ENCODE data around the gene CRYBG2. TPM values are rescaled to one million over a fixed set of nuclear protein-coding genes. Genes with fewer than 3 reads are reported as not detected.
A peak's percentile ranks its signal among the peaks of the same experiment; 100 is the strongest.

Gene CRYBG2
- total RNA-seq, 2 experiments from 2014 or later = 0.37 to 0.72 TPM

- Mint-ChIP-seq H3K9me3 (no peaks in the 10 kb centered on the region), H3K4me3 (no peak overlapping the region), H3K27me3 (ENCODE audit: low read depth) (no peaks in the 10 kb centered on the region), H3K27ac (no peak overlapping the region), H3K36me3 (ENCODE audit: low read depth) (peaks cover 8% of the 10 kb centered on the region), H3K4me1 (ENCODE audit: low read depth) (peaks cover 28% of the 10 kb centered on the region)
- CTCF ChIA-PET = interaction anchor here (0.6 to 12.7 kb wide), 5 partner anchors 37 to 1890 kb away, joined by 4 to 210 read pairs (median 18); partner anchors contain the start of genes SH3BGRL3 and ZNF593
- intact Hi-C loops (cut with micrococcal nuclease) = loop anchor here (5.0 kb wide), 2 partner anchors 39 to 286 kb away; no protein-coding TSS in a partner anchor
- DNase-seq = no peak
These were observed 30.5 kb downstream of the CRYBG2 start for GRCh38 chr1:26323382-26323781.

DNA sequence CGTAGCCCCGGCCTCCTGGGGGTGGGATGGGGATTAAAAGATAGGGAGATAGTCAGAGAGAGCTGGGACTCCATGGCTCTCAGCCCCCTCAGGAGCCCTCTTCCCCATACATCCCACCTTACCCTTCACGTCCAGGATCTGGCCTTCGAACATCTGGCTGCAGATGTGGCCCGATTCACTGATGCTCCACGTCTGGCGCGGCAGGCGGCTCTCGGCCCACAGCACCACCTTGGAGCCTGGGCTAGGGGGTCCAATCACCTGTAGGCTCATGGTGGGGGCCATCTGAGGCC lies 31.9 kb downstream of the CRYBG2 start:
- CTCF ChIA-PET = interaction anchor here (0.7 to 12.7 kb wide), 26 partner anchors 9 to 220 kb away, joined by 3 to 210 read pairs (median 5); partner anchors contain the start of genes CEP85, SH3BGRL3, ZNF593 and ZNF593OS
- Mint-ChIP-seq H3K9me3 (no peaks in the 10 kb centered on the region), H3K27ac (no peak overlapping the region), H3K36me3 (ENCODE audit: low read depth) (peaks cover 8% of the 10 kb centered on the region), H3K27me3 (ENCODE audit: low read depth) (no peaks in the 10 kb centered on the region), H3K4me1 (ENCODE audit: low read depth) (peaks cover 41% of the 10 kb centered on the region), H3K4me3 (no peak overlapping the region)
- no peak for DNase-seq
- intact Hi-C loops (cut with micrococcal nuclease) = loop anchor here (5.0 kb wide), 2 partner anchors 40 to 285 kb away; no protein-coding TSS in a partner anchor

- Mint-ChIP-seq H3K36me3 (ENCODE audit: low read depth) (peaks cover 8% of the 10 kb centered on the region), H3K27ac (peak overlapping the region; percentile 90), H3K27me3 (ENCODE audit: low read depth) (no peaks in the 10 kb centered on the region), H3K4me3 (peak overlapping the region; percentile 65), H3K9me3 (no peaks in the 10 kb centered on the region), H3K4me1 (ENCODE audit: low read depth) (peaks cover 44% of the 10 kb centered on the region)
- CTCF ChIA-PET = interaction anchor here (0.7 to 12.7 kb wide), 27 partner anchors 8 to 219 kb away, joined by 3 to 210 read pairs (median 5); partner anchors contain the start of genes CEP85, SH3BGRL3, ZNF593 and ZNF593OS
- intact Hi-C loops (cut with micrococcal nuclease) = loop anchor here (1.0 to 5.0 kb wide), 7 partner anchors 33 to 284 kb away; partner anchors contain the start of genes CEP85 and ZNF593
- peak; percentile 99 for DNase-seq
These were observed 32.5 kb downstream of the CRYBG2 start for GRCh38 chr1:26321315-26322041.

GRCh38 chr1:26320896-26321295 lies 33.0 kb downstream of the CRYBG2 start:
- Mint-ChIP-seq H3K36me3 (ENCODE audit: low read depth) (peaks cover 8% of the 10 kb centered on the region), H3K9me3 (no peaks in the 10 kb centered on the region), H3K27me3 (ENCODE audit: low read depth) (no peaks in the 10 kb centered on the region), H3K27ac (peak overlapping the region; percentile 90), H3K4me1 (ENCODE audit: low read depth) (peaks cover 50% of the 10 kb centered on the region), H3K4me3 (peak overlapping the region; percentile 65)
- intact Hi-C loops (cut with micrococcal nuclease) = loop anchor here (1.0 to 5.0 kb wide), 7 partner anchors 33 to 284 kb away; partner anchors contain the start of genes CEP85 and ZNF593
- CTCF ChIA-PET = interaction anchor here (0.6 to 12.7 kb wide), 18 partner anchors 10 to 1949 kb away, joined by 3 to 210 read pairs (median 7); partner anchors contain the start of genes CEP85, SH3BGRL3, ZNF593 and ZNF593OS
- DNase-seq = peak; percentile 18

DNA sequence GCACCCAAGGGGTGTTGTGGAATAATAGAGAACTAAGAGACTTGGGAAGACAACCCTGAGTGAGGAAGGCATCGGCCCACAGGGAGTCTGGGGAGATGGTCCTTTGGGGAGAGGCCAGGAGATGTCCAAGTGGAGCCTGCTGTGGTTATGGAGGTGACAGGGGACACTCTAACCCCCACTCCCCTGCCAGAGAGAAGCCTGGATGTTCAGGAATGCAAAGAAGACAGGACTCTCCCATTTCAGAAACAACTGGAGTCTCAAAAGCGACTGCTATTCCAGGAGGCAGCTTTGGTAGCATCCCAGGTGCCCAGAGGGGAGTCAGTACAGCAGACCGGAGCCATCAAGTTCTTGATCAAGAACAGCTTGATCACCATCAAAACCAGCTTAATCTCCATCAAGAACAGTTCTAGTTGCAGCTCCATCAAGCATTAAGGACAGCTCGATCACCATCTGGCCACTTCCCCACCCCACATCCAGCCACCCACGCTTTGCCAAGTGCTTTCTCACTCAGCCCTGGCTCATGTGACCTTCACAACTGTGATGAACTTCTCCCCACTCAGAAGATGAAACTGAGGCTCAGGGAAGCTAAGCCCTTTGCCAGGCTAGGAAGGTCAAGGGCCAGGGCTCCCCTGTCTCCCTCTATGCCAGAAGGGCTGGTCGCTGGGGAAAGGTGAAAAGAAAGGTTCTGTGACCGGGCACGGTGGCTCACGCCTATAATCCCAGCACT lies 35.4 kb downstream of the CRYBG2 start:
- H3K9me3 Mint-ChIP-seq = no peaks in the 10 kb centered on the region

GRCh38 chr1:26317612-26318337 lies 36.2 kb downstream of the CRYBG2 start, which contains the start of gene CD52:
Gene CD52, plus strand, starts transcription at chr1:26317958. Its CDS starts 60 bp downstream, at chr1:26318018.
- CTCF ChIA-PET = interaction anchor here (0.5 to 12.7 kb wide), 10 partner anchors 10 to 174 kb away, joined by 3 to 210 read pairs (median 4); partner anchors contain the start of genes CEP85, SH3BGRL3 and UBXN11
- peaks cover 67% of the 10 kb centered on the region for H3K4me1 Mint-ChIP-seq (ENCODE audit: low read depth)
- peak within 1 kb of the TSS; percentile 86 for H3K4me3 Mint-ChIP-seq
- peak within 1 kb of the TSS; percentile 96 for H3K27ac Mint-ChIP-seq
- H3K9me3 Mint-ChIP-seq = no peaks in the 10 kb centered on the region
- peaks cover 8% of the 10 kb centered on the region for H3K36me3 Mint-ChIP-seq (ENCODE audit: low read depth)
- H3K27me3 Mint-ChIP-seq (ENCODE audit: low read depth) = no peaks in the 10 kb centered on the region
- DNase-seq = peak; percentile 78
- intact Hi-C loops (cut with micrococcal nuclease) = loop anchor here (1.0 to 5.0 kb wide), 3 partner anchors 10 to 470 kb away; partner anchors contain the start of genes HMGN2 and PIGV

More for the DNA sequence above, 35.4 kb downstream of the CRYBG2 start:
- H3K27ac Mint-ChIP-seq = peak overlapping the region; percentile 96
- H3K36me3 Mint-ChIP-seq (ENCODE audit: low read depth) = peaks cover 8% of the 10 kb centered on the region
- intact Hi-C loops (cut with micrococcal nuclease) = loop anchor here (5.0 kb wide), 2 partner anchors 154 to 469 kb away; partner anchors contain the start of genes HMGN2 and PIGV
- no peaks in the 10 kb centered on the region for H3K27me3 Mint-ChIP-seq (ENCODE audit: low read depth)
- peak; percentile 73 for DNase-seq
- peak overlapping the region; percentile 86 for H3K4me3 Mint-ChIP-seq
- CTCF ChIA-PET = interaction anchor here (0.5 to 12.7 kb wide), 10 partner anchors 8 to 174 kb away, joined by 3 to 210 read pairs (median 4); partner anchors contain the start of genes CEP85, SH3BGRL3 and UBXN11
- peaks cover 69% of the 10 kb centered on the region for H3K4me1 Mint-ChIP-seq (ENCODE audit: low read depth)

DNA sequence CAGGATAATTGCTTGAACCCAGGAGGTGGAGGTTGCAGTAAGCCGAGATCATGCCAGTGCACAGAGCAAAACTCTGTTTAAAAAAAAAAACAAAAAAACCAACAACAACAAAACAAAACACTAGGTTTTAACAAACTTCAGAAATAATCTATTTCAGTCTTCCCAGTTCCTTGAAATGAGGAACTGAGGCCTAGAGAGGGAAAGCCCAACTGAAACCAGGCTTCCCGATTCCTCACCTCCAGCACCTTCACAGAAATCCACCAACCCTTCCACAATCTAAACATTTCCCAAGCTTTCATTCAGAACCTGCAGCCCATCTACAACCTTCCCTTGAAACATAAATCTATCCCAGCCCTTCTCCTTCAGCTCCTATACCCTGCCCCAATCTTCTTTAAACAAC lies 36.8 kb downstream of the CRYBG2 start:
- no peaks in the 10 kb centered on the region for H3K9me3 Mint-ChIP-seq
- peak overlapping the region; percentile 96 for H3K27ac Mint-ChIP-seq
- peak overlapping the region; percentile 86 for H3K4me3 Mint-ChIP-seq
- CTCF ChIA-PET = interaction anchor here (0.6 to 12.7 kb wide), 6 partner anchors 9 to 51 kb away, joined by 3 to 210 read pairs (median 18); partner anchors contain the start of genes SH3BGRL3 and UBXN11
- intact Hi-C loops (cut with micrococcal nuclease) = loop anchor here (1.0 to 5.0 kb wide), 3 partner anchors 10 to 470 kb away; partner anchors contain the start of genes HMGN2 and PIGV
- H3K27me3 Mint-ChIP-seq (ENCODE audit: low read depth) = no peaks in the 10 kb centered on the region
- no peak for DNase-seq
- peaks cover 65% of the 10 kb centered on the region for H3K4me1 Mint-ChIP-seq (ENCODE audit: low read depth)
- H3K36me3 Mint-ChIP-seq (ENCODE audit: low read depth) = peaks cover 8% of the 10 kb centered on the region

DNA sequence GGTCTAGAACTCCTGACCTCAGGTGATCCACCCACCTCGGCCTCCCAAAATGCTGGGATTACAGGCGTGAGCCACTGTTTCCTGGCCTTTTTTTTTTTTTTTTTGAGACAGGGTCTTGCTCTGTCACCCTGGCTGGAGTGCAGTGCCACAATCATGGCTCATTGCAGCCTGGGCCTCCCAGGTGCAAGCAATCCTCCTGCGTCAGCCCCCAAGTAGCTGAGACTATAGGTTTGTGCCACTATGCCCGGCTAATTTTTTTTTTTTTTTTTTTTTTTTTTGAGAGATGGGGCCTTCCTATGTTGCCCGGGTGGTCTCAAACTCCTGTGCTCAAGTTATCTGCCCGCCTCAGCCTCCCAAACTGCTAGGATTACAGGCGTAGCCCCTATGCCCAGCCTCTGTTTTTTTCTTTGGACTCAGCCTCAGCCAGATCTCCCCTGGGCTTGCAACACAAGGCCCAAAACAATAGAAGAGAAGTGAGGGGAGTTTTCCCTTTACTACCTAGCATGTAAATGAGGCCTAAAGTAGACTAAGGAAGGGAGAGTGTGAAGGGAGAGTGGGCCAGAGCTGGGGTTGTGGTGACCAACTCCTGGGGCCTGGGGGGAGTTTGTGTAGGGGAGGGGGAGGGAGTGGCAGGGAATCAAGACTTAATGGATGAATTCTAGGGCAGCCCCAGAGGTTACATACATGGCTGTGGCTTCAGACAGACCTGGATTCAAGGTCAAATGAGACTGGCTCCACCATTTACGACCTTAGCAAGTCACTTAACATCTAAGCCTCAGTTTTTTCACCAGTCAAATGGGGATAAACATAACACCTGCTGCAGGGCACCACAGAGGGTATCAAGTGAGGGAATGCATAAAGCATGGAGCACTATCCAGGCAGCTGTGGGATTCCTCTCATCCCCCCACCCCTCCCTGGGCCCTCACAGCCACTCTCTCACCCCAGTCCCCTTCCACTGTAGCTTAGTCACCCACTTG lies 37.8 kb downstream of the CRYBG2 start:
- Mint-ChIP-seq H3K27me3 (ENCODE audit: low read depth) (no peaks in the 10 kb centered on the region), H3K36me3 (ENCODE audit: low read depth) (peaks cover 3% of the 10 kb centered on the region), H3K4me1 (ENCODE audit: low read depth) (peaks cover 60% of the 10 kb centered on the region), H3K27ac (peak overlapping the region; percentile 81), H3K4me3 (peak overlapping the region; percentile 38), H3K9me3 (no peaks in the 10 kb centered on the region)
- DNase-seq = no peak
- CTCF ChIA-PET = interaction anchor here (3.6 to 12.7 kb wide), 3 partner anchors 8 to 38 kb away, joined by 32 to 210 read pairs (median 193); partner anchors contain the start of genes SH3BGRL3 and UBXN11
- intact Hi-C loops (cut with micrococcal nuclease) = loop anchor here (2.0 to 5.0 kb wide), 3 partner anchors 81 to 471 kb away; partner anchors contain the start of genes CEP85, HMGN2 and PIGV

GRCh38 chr1:26314501-26314900 lies 39.4 kb downstream of the CRYBG2 start:
- Mint-ChIP-seq H3K9me3 (no peaks in the 10 kb centered on the region), H3K36me3 (ENCODE audit: low read depth) (no peaks in the 10 kb centered on the region), H3K4me3 (no peak overlapping the region), H3K27ac (no peak overlapping the region), H3K27me3 (ENCODE audit: low read depth) (no peaks in the 10 kb centered on the region), H3K4me1 (ENCODE audit: low read depth) (peaks cover 45% of the 10 kb centered on the region)
- DNase-seq = no peak
- intact Hi-C loops (cut with micrococcal nuclease) = loop anchor here (2.0 kb wide), 1 partner anchor 80 kb away; the partner anchor contains the start of gene CEP85
- CTCF ChIA-PET = interaction anchor here (12.0 to 12.7 kb wide), 2 partner anchors 28 to 37 kb away, joined by 193 to 210 read pairs; partner anchors contain the start of gene SH3BGRL3
